C4-2B (cell line): Measurements from ENCODE around the gene DENND1A.

Experiments
- CTCF ChIP-seq: fragments of 450-650 bp; conservative IDR thresholded peaks from 2 replicates; pipeline ENCODE4 v1.5.1; 2017; ENCODE audit warnings: mild to moderate bottlenecking
- ZFX ChIP-seq: fragments of 450-650 bp; IDR thresholded peaks from 2 replicates; pipeline ENCODE4 v1.6.1; 2017

DNA sequence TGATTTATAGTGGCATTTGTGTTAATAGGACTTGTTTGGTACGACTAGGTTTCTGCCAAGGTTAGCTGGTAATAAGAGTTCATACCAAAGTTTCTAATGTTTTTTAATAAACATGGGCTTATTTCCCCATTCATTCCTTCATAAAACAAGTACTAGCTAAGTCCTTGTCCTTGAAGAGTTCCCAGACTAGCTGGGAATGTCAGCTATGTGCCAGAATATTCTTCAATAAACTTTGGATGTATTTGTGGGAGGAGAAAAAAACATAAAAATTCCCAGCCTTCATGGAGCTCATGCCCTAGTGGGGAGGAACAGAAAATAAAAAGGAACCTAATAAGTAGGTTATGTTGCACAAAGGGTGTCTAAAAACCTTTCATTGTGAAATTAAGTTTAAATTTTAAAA lies 176.9 kb downstream of the DENND1A start:
- no peak for TF ChIP-seq CTCF
- no peak for TF ChIP-seq ZFX
